ENCODE measurements around the gene ZPBP2. TPM values are rescaled to one million over a fixed set of nuclear protein-coding genes. Genes with fewer than 3 reads are reported as not detected.

ZPBP2 gene
- total RNA-seq: not detected
- not detected for polyA plus RNA-seq (ENCODE audit: insufficient read length in 2 of 2)
- long read RNA-seq, donor 1, partial matches to known transcripts: 0 of 1 reads
- long read RNA-seq, donor 1, other reads (novel, unspliced or antisense): 0 of 1 reads
- long read RNA-seq, donor 2: 0 reads
- long read RNA-seq, donor 3: 0 reads
- long read RNA-seq, donor 4: 0 reads

GRCh38 chr17:39867880-39868553, at the start of gene ZPBP2:
Gene ZPBP2 (plus strand): TSS chr17:39868202. CDS start chr17:39868355, 153 bp downstream.
- H3K36me3 ChIP-seq (ENCODE audit: control insufficient read depth, insufficient read depth, low read length): no peaks in the 10 kb centered on the region
- no peak within 1 kb of the TSS for H3K4me3 ChIP-seq (ENCODE audit: low read depth, low read length)
- H3K27me3 ChIP-seq (ENCODE audit: control insufficient read depth, insufficient read depth, low read length): peaks cover 51% of the 10 kb centered on the region
- DNase-seq (ENCODE audit: low read depth in 4 of 6, low spot score in 6 of 6): peak in 1 of 6 donors; percentile 28
- H3K9me3 ChIP-seq (ENCODE audit: control insufficient read depth, insufficient read depth, low read length): peaks cover 2% of the 10 kb centered on the region
- H3K27ac ChIP-seq (ENCODE audit: low read depth, low read length): no peak within 1 kb of the TSS
- H3K4me1 ChIP-seq (ENCODE audit: control insufficient read depth, insufficient read depth, low read length): peaks cover 10% of the 10 kb centered on the region
- 23% methylated on average over 67 of the region's 67 CpGs for WGBS (ENCODE audit: insufficient coverage)

- Histone ChIP-seq H3K27ac (ENCODE audit: low read depth, low read length) (no peak overlapping the region), H3K9me3 (ENCODE audit: control insufficient read depth, insufficient read depth, low read length) (no peaks in the 10 kb centered on the region), H3K4me1 (ENCODE audit: control insufficient read depth, insufficient read depth, low read length) (no peaks in the 10 kb centered on the region), H3K4me3 (ENCODE audit: low read depth, low read length) (no peak overlapping the region), H3K36me3 (ENCODE audit: control insufficient read depth, insufficient read depth, low read length) (no peaks in the 10 kb centered on the region), H3K27me3 (ENCODE audit: control insufficient read depth, insufficient read depth, low read length) (no peaks in the 10 kb centered on the region)
- DNase-seq (ENCODE audit: low read depth in 4 of 6, low spot score in 6 of 6): no peak
- 70% methylated on average over 3 of the region's 9 CpGs for WGBS (ENCODE audit: insufficient coverage)
These were observed 49.5 kb upstream of the ZPBP2 start for GRCh38 chr17:39818358-39819000.

- DNase-seq (ENCODE audit: low read depth in 4 of 6, low spot score in 6 of 6): no peak
- H3K9me3 ChIP-seq (ENCODE audit: control insufficient read depth, insufficient read depth, low read length): peaks cover 4% of the 10 kb centered on the region
- WGBS (ENCODE audit: insufficient coverage): 40% methylated on average over 3 of the region's 4 CpGs
- no peaks in the 10 kb centered on the region for H3K27me3 ChIP-seq (ENCODE audit: control insufficient read depth, insufficient read depth, low read length)
- H3K36me3 ChIP-seq (ENCODE audit: control insufficient read depth, insufficient read depth, low read length): no peaks in the 10 kb centered on the region
- no peak overlapping the region for H3K27ac ChIP-seq (ENCODE audit: low read depth, low read length)
- H3K4me3 ChIP-seq (ENCODE audit: low read depth, low read length): no peak overlapping the region
- H3K4me1 ChIP-seq (ENCODE audit: control insufficient read depth, insufficient read depth, low read length): no peaks in the 10 kb centered on the region
These were observed 47.5 kb upstream of the ZPBP2 start for GRCh38 chr17:39820541-39820940.

GRCh38 chr17:39820987-39821386, 47.0 kb upstream of the ZPBP2 start:
- DNase-seq (ENCODE audit: low read depth in 4 of 6, low spot score in 6 of 6): no peak
- peaks cover 4% of the 10 kb centered on the region for H3K9me3 ChIP-seq (ENCODE audit: control insufficient read depth, insufficient read depth, low read length)
- no peaks in the 10 kb centered on the region for H3K36me3 ChIP-seq (ENCODE audit: control insufficient read depth, insufficient read depth, low read length)
- no peaks in the 10 kb centered on the region for H3K4me1 ChIP-seq (ENCODE audit: control insufficient read depth, insufficient read depth, low read length)
- H3K27me3 ChIP-seq (ENCODE audit: control insufficient read depth, insufficient read depth, low read length): no peaks in the 10 kb centered on the region
- WGBS (ENCODE audit: insufficient coverage): 95% methylated on average over 2 of the region's 2 CpGs
- no peak overlapping the region for H3K27ac ChIP-seq (ENCODE audit: low read depth, low read length)
- no peak overlapping the region for H3K4me3 ChIP-seq (ENCODE audit: low read depth, low read length)

- WGBS (ENCODE audit: insufficient coverage): no CpG with 5 or more reads among the region's 2 CpGs
These were observed 46.0 kb upstream of the ZPBP2 start for GRCh38 chr17:39822051-39822451.

GRCh38 chr17:39823407-39824054, 44.5 kb upstream of the ZPBP2 start:
- peaks cover 4% of the 10 kb centered on the region for H3K9me3 ChIP-seq (ENCODE audit: control insufficient read depth, insufficient read depth, low read length)
- H3K4me1 ChIP-seq (ENCODE audit: control insufficient read depth, insufficient read depth, low read length): no peaks in the 10 kb centered on the region
- WGBS (ENCODE audit: insufficient coverage): 95% methylated on average over 4 of the region's 5 CpGs
- no peaks in the 10 kb centered on the region for H3K36me3 ChIP-seq (ENCODE audit: control insufficient read depth, insufficient read depth, low read length)
- no peak for DNase-seq (ENCODE audit: low read depth in 4 of 6, low spot score in 6 of 6)
- no peak overlapping the region for H3K4me3 ChIP-seq (ENCODE audit: low read depth, low read length)
- no peaks in the 10 kb centered on the region for H3K27me3 ChIP-seq (ENCODE audit: control insufficient read depth, insufficient read depth, low read length)
- no peak overlapping the region for H3K27ac ChIP-seq (ENCODE audit: low read depth, low read length)

More at GRCh38 chr17:39822051-39822451, 46.0 kb upstream of the ZPBP2 start:
- Histone ChIP-seq H3K36me3 (ENCODE audit: control insufficient read depth, insufficient read depth, low read length) (no peaks in the 10 kb centered on the region), H3K4me3 (ENCODE audit: low read depth, low read length) (no peak overlapping the region), H3K27me3 (ENCODE audit: control insufficient read depth, insufficient read depth, low read length) (no peaks in the 10 kb centered on the region), H3K27ac (ENCODE audit: low read depth, low read length) (no peak overlapping the region), H3K9me3 (ENCODE audit: control insufficient read depth, insufficient read depth, low read length) (peaks cover 4% of the 10 kb centered on the region), H3K4me1 (ENCODE audit: control insufficient read depth, insufficient read depth, low read length) (no peaks in the 10 kb centered on the region)
- no peak for DNase-seq (ENCODE audit: low read depth in 4 of 6, low spot score in 6 of 6)

GRCh38 chr17:39826334-39826733, 41.7 kb upstream of the ZPBP2 start:
- peaks cover 4% of the 10 kb centered on the region for H3K9me3 ChIP-seq (ENCODE audit: control insufficient read depth, insufficient read depth, low read length)
- no peak overlapping the region for H3K4me3 ChIP-seq (ENCODE audit: low read depth, low read length)
- H3K4me1 ChIP-seq (ENCODE audit: control insufficient read depth, insufficient read depth, low read length): no peaks in the 10 kb centered on the region
- 83% methylated on average over 1 of the region's 2 CpGs for WGBS (ENCODE audit: insufficient coverage)
- no peaks in the 10 kb centered on the region for H3K36me3 ChIP-seq (ENCODE audit: control insufficient read depth, insufficient read depth, low read length)
- no peak overlapping the region for H3K27ac ChIP-seq (ENCODE audit: low read depth, low read length)
- H3K27me3 ChIP-seq (ENCODE audit: control insufficient read depth, insufficient read depth, low read length): no peaks in the 10 kb centered on the region
- no peak for DNase-seq (ENCODE audit: low read depth in 4 of 6, low spot score in 6 of 6)

- Histone ChIP-seq H3K36me3 (ENCODE audit: control insufficient read depth, insufficient read depth, low read length) (no peaks in the 10 kb centered on the region), H3K9me3 (ENCODE audit: control insufficient read depth, insufficient read depth, low read length) (peaks cover 4% of the 10 kb centered on the region), H3K27ac (ENCODE audit: low read depth, low read length) (no peak overlapping the region), H3K27me3 (ENCODE audit: control insufficient read depth, insufficient read depth, low read length) (no peaks in the 10 kb centered on the region), H3K4me1 (ENCODE audit: control insufficient read depth, insufficient read depth, low read length) (no peaks in the 10 kb centered on the region), H3K4me3 (ENCODE audit: low read depth, low read length) (no peak overlapping the region)
- WGBS (ENCODE audit: insufficient coverage): 94% methylated on average over 3 of the region's 4 CpGs
- no peak for DNase-seq (ENCODE audit: low read depth in 4 of 6, low spot score in 6 of 6)
These were observed 39.6 kb upstream of the ZPBP2 start for GRCh38 chr17:39828443-39828842.

GRCh38 chr17:39831588-39831987, 36.4 kb upstream of the ZPBP2 start:
- WGBS (ENCODE audit: insufficient coverage): no CpG with 5 or more reads among the region's 2 CpGs
- no peaks in the 10 kb centered on the region for H3K4me1 ChIP-seq (ENCODE audit: control insufficient read depth, insufficient read depth, low read length)

More at GRCh38 chr17:39831588-39831987, 36.4 kb upstream of the ZPBP2 start:
- Histone ChIP-seq H3K27ac (ENCODE audit: low read depth, low read length) (no peak overlapping the region), H3K4me3 (ENCODE audit: low read depth, low read length) (no peak overlapping the region), H3K36me3 (ENCODE audit: control insufficient read depth, insufficient read depth, low read length) (no peaks in the 10 kb centered on the region), H3K9me3 (ENCODE audit: control insufficient read depth, insufficient read depth, low read length) (peaks cover 2% of the 10 kb centered on the region), H3K27me3 (ENCODE audit: control insufficient read depth, insufficient read depth, low read length) (no peaks in the 10 kb centered on the region)
- no peak for DNase-seq (ENCODE audit: low read depth in 4 of 6, low spot score in 6 of 6)

Data from spinal cord (tissue), 10 donors.